Activated T-cell treated with anti-CD3 and anti-CD28 coated beads for 24 hours (primary cell): ENCODE data around the gene NEDD4L.

ENCODE experiments used
- DNase-seq: peaks from one replicate; pipeline ENCODE4 v3.0.0-alpha.2; 2020; ENCODE audit warnings: low read depth

The NEDD4L gene

DNA sequence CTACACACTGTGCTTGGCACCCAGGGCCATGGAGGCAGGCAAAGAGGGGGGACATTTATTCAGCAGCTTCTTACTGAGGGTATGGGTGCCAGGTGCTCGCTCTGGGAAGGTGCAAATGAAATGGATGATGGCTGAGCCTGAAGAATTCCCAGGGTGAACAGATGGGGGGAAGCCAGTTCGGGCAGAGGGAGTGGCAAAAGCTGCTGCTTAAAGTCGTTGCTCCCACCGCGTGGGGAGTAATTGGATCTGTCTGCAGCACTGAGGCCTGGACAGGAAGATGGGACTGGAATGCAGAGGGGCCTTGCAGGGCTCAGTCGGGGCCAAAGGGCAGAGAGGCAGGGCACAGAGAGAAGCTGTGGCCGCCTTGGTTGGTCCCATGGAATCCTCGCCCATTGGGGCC is 51.2 kb downstream of the NEDD4L start:
- DNase-seq = no peak

DNA sequence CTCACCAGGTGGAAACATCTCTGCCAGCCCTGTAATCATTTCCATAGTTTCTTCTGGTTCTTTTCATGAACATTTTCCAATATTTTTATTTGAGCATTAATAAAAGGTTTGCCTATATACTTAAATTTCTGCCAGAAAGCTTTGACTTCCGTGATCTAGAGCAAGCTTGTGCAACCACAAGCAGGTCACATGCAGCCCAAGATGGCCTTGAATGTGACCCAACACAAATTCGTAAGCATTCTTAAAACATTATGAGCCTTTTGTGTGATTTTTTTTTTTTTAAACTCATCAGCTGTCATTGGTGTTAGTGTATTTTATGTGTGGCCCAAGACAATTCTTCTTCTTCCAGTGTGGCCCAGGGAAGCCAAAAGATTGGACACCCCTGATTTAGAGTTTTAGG is 51.6 kb downstream of the NEDD4L start:
- no peak for DNase-seq

DNA sequence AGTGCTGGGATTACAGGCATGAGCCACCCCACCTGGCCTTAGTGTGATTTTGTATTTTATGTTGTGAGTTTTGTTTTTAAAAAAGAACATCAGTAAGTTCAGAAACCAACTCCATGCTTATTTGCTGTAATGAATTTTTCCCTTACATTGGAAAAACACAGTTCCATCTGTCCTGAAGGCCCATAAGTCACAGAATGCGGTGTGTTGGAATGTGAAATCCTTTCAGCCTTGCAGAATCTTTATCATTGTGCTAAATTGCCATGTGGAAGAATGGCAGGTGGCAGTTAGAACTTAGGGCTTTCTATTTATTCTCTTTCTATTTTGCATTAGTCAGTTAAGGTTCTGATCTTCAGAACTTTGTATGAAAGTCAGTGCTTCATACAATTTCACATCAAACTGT is 52.6 kb downstream of the NEDD4L start:
- DNase-seq = no peak

DNA sequence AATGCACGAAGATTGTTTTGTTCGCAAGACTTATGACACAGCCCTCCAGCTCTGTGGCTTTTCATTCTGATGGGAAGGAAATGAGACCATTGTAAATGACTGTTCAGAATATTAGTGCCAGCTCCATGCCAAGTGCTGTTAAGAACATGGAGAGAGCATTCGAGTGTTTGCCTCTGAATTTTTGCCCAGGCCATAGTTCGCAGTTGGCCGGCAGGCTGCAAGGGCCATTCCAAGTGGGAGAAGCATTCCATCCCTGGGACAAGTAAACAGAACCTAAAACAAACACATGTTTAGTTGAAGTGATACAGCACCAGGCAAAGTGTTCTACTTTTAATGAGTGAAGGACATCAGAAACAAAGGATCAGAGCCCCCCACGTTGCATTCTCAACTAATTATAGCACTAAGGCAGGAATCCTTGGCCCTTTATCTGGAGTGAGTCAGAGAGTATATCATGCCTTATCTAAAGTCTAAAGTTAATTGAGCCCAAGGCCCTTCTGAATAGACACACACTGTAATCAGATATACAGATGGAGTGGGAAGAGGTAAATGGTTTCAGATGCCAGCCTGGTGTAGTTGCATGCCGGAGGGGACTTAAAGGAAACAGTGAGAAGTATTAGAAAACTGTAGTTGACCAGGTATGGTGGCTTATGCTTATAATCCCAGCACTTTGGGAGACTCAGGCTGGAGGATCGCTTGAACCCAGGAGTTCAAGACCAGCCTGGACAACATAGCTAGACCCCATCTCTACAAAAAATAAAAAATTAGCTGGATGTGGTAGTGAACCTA is 53.3 kb downstream of the NEDD4L start:
- no peak for DNase-seq

DNA sequence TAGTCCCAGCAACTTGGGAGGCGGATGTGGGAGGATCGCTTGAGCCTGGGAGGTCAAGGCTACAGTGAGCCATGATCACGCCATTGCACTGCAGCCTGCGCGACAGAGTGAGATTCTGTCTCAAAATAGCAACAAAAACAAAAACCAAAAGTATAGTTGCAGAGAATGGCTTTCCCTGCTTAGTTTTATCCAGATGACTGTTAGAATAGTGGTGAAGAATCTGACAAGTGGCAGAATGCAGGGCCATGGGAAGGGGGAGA is 53.8 kb downstream of the NEDD4L start:
- DNase-seq = no peak

DNA sequence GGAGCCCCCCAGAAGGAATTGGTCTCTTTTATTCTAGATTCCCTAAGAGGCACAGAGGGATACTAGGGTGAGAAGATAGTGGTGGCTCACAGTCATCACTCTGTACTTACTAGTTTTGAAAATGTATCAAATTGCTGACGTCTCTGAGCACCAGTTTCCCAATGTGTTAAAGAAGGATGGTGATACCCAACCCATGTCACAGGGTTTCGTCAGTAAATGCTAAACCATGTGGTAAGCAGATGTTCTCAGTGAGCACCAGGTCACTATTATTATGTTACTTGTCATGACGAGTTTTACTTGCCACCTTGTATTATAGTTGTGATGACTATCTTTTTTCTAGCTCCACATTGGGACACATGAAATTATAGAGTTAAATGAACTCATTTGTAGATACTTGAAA is 54.7 kb downstream of the NEDD4L start:
- no peak for DNase-seq

DNA sequence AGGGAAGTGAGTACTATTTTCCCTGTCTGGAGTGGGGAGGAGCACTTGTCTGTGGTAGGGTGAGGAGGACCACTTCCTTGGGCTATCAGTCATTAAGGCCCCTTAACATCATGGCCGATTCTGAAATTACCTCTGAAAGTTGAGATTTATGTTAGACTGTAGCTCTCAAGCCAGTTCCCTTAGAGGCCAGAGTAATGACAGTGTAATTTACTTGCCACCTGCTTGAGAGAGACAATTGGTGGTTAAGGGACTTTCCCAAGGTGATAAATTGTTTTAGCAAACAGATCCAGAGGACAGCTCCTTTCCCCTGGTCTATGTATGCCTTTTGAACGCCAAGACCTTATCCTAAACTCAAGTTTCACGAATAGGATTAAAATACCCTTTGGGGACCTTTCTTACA is 56.1 kb downstream of the NEDD4L start:
- DNase-seq = no peak

DNA sequence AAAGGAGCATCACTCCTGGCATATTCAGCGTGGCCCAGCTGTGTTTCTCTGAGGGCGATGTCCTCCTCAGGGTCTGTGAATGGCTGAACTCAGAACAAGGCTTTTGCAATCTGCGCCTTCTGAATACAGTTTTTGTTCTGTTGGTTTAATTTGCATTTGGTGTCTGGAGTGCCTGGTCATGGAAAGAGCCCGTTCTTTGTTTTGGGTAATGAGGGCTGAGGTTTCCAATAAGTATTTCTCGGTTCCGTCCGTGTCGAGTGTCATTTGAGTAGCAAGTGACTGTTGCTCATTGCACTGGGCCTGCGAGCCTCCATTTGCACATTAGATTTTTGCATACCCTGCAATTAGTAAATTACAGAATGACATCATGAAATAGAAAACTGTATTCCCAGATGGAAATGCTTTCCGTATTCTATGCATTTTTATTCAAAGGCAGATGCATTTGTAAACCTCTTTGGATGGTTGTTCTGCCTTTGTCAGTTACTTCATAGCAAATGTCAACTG is 57.3 kb downstream of the NEDD4L start:
- DNase-seq = no peak

DNA sequence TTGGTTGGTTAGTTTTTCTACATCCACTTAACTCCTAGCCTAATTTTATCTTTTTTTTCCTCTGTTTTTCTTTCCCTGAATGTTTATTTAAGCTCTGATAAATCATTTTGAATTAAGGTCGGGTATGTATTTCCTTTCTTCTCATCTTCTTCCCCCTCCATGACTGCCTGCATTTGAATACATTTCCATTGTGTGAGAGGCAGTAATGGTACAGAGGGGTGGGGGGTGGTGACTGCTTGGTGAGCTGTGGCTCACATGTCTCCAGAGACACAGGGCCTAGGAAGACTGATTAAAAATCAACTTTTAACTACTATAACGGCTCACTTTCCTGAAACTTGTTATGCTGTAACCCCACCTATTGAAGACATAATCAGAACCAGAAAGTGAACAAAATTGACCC is 58.0 kb downstream of the NEDD4L start:
- no peak for DNase-seq

DNA sequence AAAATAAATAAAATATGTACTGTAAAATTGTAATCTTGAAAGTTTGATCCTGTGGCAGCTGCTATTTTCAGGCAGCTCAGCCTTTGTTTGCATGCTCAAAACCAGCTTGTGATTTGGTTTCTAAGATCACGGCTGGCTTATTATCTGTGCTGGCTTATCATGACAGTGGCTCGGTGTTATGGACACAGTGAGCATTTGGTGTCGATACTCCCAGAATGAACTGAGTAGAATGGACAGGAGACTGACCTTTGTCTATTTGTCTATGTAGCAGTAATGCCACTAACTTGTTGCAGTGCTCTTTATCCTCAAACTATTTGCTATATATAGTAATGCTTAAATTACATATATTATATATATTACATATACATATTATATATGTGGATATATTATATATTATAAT is 58.8 kb downstream of the NEDD4L start:
- DNase-seq = no peak

DNA sequence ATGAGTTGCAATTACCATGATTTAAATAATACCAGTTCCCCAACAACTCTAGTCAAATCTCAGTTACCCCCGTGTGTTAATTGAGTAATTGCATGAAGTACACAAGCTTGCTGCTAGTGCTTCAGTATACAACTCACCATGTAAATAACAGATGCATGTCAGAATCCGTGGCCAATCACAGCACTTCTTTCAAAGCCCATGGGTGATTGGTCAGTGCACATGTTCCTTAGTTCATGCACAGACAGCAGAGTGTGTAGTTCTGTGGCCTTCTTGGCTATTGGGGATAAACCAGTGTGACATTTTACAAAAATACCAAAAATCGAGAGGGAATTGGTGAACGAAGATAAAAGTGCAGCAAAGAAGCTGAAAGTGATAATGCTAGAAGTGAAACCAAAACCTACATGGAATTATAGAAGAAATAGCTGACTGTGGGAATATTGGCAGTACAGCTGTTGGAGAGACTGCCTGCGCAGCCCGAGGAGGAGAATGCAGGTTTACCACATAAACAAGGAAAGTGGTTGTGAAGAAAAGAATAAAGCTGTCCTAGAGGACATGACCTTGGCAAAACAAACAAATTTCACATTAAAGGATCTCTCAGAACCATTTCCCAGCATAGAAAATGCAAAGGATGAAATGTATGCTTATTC is 59.4 kb downstream of the NEDD4L start:
- no peak for DNase-seq

DNA sequence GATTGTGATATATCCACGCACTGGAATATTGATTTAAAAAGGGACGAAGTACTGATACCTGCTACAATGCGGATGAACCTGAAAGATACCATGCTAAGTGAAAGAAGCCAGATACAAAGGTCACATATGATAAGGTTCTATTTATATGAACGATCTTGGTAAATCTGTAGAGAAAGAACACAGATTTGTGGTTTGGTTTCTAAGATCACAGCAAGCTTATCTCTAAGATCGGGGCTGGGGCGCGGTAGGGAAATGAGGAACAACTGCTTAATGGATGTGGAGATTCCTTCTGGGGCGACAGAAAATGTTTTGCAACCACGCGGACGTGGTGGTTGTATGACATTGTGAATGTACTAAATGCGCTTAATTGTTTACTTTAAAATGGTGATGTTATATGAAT is 60.1 kb downstream of the NEDD4L start:
- DNase-seq = no peak

DNA sequence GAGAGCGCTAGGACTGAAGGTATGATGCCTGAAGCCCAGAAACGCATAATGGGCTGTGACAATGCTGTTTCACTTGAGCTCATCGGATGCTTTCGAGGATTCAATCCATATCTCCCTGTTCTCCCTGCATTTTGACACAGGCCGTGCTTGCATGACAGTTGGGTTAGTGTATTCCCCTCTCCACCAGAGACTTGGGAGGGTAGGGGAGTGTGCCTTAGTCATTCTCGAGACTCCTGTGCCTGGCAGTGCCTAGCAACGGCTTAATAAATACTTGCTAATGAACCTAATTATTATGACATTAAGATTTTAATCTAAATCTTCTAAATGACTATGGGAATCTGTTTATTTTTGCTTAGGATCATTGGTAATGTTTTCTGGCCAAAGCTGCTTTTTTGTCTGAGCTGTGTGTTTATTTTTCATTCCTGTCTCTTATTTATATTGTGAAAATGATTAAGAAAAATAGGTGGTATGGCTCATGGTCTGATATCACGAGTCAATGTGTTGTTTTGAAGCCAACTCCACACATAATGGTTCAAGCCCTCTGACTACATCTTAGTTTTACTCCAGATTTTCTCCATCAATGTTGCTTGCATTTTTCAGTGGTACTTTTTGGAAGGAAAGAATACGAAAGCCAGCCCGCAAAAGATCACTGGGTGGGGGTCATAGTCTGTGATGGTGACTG is 61.3 kb downstream of the NEDD4L start:
- no peak for DNase-seq

DNA sequence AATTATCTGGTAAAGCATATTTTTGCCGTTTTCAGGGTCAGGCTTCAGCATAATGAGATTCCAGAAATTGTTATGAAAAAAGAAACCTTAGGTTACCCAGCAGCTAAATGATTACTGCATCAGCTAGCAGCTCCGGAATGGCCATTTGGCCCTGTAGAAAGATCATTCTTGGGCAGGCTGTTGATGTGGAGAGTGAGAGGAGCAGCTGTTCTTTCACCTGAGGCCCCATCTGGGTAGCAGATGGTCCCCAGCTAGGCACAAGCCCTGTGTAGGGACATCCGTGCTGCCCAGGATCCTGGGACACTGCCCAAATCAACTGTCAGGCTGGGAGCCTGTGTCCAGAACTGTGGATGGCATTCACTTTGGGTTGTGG is 61.8 kb downstream of the NEDD4L start:
- DNase-seq = no peak

DNA sequence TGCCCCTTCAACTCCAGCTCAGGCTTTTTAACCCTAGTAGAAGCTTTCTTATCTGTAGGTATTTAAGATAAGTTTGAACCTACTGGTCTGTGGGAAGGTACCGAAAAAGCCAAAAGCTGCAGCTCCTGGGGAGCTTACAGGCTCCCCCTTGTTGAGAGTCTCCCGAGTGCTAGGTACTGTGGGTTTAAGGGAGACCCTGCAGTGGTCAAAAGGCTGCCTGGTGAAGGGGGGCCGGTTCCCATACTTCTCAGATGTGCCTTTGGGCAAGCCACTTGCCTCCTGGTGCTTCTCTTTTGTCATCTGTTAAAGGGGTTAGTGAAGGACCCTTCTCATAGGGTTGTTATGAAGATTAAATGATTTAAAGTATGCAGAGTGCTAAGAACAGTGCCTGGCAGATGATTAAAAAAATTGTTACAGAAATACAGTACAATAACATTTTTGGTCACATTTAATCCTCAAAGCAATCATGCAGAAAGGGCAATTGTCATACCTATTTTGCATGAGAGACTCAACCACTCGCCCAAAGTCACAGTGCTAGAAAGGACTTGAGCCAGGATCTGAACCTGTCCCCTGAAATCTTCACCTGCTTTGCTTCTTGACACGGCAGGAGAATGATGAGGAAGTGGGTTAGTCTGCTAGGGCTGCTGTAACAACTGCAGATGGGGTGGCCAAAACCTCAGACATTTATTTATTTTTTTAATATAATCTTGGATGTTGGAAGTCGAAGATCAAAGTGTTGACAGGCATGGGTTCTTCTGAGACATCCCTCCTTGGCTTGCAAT is 62.5 kb downstream of the NEDD4L start:
- DNase-seq = no peak

DNA sequence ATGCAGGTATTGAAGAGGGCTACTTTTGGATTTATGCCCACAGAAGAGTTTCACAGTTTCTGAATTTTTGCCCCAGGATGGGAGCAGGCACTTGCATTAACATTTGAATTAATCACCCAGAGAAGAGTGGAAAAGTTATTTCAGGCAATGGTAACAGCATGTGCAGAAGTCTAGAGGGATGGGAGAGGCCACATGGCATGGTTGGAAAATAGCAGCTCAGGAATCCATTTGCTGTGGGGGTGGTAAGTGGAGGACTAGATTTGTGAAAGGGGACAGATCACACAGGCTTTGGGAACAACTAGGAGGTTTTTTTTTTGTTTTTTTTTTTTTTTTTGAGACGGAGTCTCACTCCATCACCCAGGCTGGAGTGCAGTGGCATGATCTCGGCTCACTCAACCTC is 65.2 kb downstream of the NEDD4L start:
- no peak for DNase-seq

DNA sequence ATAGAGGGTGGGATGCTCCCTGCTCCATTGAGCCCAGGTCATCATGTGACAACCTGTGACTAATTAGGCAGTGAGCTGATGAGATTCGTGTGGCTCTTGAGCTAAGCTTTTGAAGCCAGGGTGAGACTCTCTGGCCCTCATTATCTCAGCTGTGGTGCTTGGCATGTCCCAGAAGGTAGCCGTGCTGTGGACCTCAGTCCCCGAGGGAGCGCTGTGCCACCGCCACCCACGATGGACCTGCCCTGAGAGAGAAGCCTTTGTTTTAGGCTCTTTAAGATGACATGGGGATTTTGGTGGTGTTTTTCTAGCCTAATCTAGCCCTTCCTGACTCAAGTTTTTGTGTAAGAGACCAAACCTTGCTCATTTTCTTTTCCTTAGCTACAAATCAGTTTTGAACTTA is 66.4 kb downstream of the NEDD4L start:
- no peak for DNase-seq

DNA sequence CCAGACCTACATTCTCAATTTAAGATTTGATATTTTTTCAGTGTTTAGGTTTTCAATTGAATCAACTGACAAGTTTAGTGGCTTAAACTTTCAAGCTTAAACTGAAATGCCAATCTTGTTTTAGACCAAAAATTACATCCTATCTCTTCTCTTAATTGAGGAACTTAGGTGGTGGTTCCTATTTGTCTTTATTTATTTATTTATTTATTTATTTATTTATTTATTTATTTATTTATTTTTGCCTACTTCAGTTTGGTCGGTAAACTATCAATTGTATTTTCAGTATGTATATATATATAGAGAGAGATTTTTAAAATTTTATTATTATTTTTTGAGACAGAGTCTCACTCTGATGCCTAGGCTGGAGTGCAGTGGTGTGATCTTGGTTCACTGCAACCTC is 68.1 kb downstream of the NEDD4L start:
- no peak for DNase-seq

DNA sequence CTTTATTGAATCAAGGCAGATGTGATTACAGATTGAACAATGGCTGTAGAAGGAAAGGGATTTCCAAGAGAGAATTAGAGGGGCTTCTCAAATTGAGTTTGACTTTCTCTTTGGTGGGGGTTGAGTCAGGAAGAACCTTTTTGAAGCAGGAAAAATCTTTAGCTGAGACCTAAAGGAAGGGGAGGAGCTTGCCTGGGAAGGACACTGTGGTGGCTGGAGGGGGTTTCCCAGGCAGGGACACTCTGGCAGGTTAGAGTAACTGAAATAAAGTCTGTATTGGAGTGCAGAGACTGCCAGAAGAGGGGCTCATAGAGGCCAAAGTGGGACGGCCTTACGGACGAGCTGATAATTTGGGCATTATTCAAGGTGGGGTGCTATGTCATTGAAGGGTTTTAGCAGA is 69.3 kb downstream of the NEDD4L start:
- DNase-seq = no peak

DNA sequence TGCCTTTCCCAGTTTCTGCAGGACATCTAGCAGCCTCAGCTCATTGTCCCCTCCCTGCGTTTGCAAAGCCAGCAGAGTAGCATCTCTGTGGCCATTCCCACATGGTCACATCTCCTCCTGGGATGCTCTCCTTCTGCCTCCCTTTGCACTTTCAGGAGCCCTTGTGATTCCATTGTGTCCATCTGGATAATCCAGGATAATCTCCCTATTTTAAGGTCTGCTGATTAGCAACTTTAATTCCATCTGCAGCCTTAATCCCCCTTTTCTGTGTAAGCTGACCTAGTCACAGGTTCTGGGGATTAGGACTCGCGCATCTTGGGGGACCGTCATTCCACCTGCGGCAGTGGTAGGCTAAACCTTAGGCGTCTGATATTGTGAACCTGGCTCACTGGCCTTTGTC is 70.7 kb downstream of the NEDD4L start:
- no peak for DNase-seq

DNA sequence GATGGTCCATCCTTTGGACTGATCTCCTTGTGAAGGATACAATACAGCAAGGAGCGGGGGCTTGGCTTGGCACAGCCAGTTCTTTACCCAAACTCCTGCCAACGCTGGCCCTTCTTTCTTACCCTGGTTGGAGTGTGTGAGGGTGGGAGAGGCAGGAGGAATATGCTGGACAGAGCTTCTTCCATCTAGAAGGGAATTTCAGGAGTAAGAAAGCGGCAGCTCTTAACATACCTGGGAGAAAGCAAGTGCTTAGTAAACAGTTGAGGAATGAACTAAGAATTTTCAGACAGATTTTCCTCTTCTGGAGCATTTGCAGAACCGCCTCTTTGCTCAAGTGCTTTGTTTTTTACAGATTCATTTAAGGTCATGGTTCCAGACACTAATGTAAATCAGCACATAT is 72.8 kb downstream of the NEDD4L start:
- no peak for DNase-seq

DNA sequence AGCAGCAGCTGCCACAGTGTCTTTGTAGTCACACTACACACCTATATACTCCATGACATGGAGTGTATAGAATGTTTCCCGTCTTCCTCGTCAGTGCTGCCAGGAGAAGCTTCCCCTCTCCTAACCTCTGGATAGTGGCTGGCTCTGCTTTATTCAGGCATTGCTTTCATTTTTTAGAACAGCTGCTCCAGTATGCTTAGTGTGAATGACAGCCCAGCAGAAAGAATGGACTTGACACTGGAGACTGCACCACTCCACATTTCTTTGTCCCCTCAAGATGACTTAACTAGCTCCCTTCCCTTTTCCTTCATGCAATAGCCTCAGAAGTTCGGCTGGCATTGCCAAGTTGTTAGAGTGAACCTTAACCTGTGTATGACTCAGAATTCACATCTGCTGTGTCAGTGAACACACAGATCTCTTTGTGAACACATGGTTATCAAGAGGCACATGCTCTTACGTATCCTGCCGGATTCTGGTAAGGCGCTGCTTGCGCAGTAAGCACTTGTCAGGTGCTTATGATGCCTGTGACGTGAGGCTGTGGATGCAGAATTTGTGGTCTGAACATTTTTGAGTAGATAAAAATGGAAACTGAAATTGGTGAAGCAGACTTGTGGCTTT is 73.9 kb downstream of the NEDD4L start:
- DNase-seq = no peak
